Measurements from ENCODE around the gene CCDC85A. TPM values are rescaled to one million over a fixed set of nuclear protein-coding genes. Genes with fewer than 3 reads are reported as not detected.

Gene CCDC85A
- total and polyA plus RNA-seq, 2 experiments from 2014 or later = 0.21 to 0.24 TPM

DNA sequence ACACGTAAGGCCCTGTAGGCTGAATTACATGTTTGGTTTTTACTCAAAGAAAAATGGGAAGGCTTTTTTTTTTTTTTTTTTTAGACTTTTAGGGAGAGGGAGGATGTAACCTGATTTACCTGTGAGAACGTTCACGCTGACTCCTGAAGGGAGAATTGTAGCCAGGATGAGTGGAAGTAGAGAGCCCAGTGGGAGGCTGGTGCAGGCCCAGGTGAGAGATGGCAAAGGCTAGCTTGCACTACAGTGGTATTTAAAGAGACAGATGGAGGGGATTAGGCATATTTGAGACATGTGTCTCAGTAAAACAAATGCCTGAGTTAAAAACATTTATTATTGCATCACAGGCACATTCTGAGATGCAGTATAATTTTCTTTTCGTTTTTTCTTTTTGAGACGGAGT is 107.9 kb downstream of the CCDC85A start:
- Histone ChIP-seq H2AFZ (no peak overlapping the region), H3K4me2 (no peak overlapping the region), H3K79me2 (replicated peaks; ENCODE audit: insufficient read depth) (no peaks in the 10 kb centered on the region), H3F3A (replicated peaks; ENCODE audit: low read depth) (no peaks in the 10 kb centered on the region), H4K20me1 (replicated peaks; ENCODE audit: insufficient read depth) (no peaks in the 10 kb centered on the region), H3K27ac (ENCODE audit: low read depth) (no peak overlapping the region), H3K4me1 (ENCODE audit: insufficient read depth) (peaks cover 11% of the 10 kb centered on the region), H3K27me3 (ENCODE audit: insufficient read depth) (no peaks in the 10 kb centered on the region), H3K4me3 (no peak overlapping the region), H3K9me2 (ENCODE audit: insufficient read depth) (no peaks in the 10 kb centered on the region), H3K36me3 (ENCODE audit: insufficient read depth) (no peaks in the 10 kb centered on the region)
- TF ChIP-seq, protein P1, sequence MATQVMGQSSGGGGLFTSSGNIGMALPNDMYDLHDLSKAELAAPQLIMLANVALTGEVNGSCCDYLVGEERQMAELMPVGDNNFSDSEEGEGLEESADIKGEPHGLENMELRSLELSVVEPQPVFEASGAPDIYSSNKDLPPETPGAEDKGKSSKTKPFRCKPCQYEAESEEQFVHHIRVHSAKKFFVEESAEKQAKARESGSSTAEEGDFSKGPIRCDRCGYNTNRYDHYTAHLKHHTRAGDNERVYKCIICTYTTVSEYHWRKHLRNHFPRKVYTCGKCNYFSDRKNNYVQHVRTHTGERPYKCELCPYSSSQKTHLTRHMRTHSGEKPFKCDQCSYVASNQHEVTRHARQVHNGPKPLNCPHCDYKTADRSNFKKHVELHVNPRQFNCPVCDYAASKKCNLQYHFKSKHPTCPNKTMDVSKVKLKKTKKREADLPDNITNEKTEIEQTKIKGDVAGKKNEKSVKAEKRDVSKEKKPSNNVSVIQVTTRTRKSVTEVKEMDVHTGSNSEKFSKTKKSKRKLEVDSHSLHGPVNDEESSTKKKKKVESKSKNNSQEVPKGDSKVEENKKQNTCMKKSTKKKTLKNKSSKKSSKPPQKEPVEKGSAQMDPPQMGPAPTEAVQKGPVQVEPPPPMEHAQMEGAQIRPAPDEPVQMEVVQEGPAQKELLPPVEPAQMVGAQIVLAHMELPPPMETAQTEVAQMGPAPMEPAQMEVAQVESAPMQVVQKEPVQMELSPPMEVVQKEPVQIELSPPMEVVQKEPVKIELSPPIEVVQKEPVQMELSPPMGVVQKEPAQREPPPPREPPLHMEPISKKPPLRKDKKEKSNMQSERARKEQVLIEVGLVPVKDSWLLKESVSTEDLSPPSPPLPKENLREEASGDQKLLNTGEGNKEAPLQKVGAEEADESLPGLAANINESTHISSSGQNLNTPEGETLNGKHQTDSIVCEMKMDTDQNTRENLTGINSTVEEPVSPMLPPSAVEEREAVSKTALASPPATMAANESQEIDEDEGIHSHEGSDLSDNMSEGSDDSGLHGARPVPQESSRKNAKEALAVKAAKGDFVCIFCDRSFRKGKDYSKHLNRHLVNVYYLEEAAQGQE (IDR thresholded peaks at IDR 0.05; ENCODE audit: unreplicated experiment) = no peak
- TF ChIP-seq, protein P2, sequence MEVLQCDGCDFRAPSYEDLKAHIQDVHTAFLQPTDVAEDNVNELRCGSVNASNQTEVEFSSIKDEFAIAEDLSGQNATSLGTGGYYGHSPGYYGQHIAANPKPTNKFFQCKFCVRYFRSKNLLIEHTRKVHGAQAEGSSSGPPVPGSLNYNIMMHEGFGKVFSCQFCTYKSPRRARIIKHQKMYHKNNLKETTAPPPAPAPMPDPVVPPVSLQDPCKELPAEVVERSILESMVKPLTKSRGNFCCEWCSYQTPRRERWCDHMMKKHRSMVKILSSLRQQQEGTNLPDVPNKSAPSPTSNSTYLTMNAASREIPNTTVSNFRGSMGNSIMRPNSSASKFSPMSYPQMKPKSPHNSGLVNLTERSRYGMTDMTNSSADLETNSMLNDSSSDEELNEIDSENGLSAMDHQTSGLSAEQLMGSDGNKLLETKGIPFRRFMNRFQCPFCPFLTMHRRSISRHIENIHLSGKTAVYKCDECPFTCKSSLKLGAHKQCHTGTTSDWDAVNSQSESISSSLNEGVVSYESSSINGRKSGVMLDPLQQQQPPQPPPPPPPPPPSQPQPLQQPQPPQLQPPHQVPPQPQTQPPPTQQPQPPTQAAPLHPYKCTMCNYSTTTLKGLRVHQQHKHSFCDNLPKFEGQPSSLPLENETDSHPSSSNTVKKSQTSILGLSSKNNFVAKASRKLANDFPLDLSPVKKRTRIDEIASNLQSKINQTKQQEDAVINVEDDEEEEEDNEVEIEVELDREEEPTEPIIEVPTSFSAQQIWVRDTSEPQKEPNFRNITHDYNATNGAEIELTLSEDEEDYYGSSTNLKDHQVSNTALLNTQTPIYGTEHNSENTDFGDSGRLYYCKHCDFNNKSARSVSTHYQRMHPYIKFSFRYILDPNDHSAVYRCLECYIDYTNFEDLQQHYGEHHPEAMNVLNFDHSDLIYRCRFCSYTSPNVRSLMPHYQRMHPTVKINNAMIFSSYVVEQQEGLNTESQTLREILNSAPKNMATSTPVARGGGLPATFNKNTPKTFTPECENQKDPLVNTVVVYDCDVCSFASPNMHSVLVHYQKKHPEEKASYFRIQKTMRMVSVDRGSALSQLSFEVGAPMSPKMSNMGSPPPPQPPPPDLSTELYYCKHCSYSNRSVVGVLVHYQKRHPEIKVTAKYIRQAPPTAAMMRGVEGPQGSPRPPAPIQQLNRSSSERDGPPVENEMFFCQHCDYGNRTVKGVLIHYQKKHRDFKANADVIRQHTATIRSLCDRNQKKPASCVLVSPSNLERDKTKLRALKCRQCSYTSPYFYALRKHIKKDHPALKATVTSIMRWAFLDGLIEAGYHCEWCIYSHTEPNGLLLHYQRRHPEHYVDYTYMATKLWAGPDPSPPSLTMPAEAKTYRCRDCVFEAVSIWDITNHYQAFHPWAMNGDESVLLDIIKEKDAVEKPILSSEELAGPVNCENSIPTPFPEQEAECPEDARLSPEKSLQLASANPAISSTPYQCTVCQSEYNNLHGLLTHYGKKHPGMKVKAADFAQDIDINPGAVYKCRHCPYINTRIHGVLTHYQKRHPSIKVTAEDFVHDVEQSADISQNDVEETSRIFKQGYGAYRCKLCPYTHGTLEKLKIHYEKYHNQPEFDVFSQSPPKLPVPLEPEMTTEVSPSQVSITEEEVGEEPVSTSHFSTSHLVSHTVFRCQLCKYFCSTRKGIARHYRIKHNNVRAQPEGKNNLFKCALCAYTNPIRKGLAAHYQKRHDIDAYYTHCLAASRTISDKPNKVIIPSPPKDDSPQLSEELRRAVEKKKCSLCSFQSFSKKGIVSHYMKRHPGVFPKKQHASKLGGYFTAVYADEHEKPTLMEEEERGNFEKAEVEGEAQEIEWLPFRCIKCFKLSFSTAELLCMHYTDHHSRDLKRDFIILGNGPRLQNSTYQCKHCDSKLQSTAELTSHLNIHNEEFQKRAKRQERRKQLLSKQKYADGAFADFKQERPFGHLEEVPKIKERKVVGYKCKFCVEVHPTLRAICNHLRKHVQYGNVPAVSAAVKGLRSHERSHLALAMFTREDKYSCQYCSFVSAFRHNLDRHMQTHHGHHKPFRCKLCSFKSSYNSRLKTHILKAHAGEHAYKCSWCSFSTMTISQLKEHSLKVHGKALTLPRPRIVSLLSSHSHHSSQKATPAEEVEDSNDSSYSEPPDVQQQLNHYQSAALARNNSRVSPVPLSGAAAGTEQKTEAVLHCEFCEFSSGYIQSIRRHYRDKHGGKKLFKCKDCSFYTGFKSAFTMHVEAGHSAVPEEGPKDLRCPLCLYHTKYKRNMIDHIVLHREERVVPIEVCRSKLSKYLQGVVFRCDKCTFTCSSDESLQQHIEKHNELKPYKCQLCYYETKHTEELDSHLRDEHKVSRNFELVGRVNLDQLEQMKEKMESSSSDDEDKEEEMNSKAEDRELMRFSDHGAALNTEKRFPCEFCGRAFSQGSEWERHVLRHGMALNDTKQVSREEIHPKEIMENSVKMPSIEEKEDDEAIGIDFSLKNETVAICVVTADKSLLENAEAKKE (CRISPR knock-in tag; IDR thresholded peaks at IDR 0.05) = no peak
- no peak for TF ChIP-seq ZNF331 (CRISPR knock-in tag; IDR thresholded peaks at IDR 0.05; ENCODE audit: low read depth)
- H3K4me1 Mint-ChIP-seq = peaks cover 19% of the 10 kb centered on the region
- no peaks in the 10 kb centered on the region for H3K27me3 Mint-ChIP-seq (ENCODE audit: insufficient read depth, low read depth, poor library complexity)
- no peaks in the 10 kb centered on the region for H3K9me3 Mint-ChIP-seq
- H3K27ac Mint-ChIP-seq = peak overlapping the region; percentile 42; the same call in 1 of the 2 replicates
- no peak for DNase-seq (ENCODE audit: low spot score)
- no peak overlapping the region for H3K4me3 Mint-ChIP-seq
- ATAC-seq = no peak
- no peaks in the 10 kb centered on the region for H3K36me3 Mint-ChIP-seq (ENCODE audit: low read depth)

Measured in GM23338 (cell line).